K562 (cell line): Measurements from ENCODE around the gene MDM4. TPM values are rescaled to one million over a fixed set of nuclear protein-coding genes. Genes with fewer than 3 reads are reported as not detected.

ENCODE experiments used
- THRAP3 ChIP-seq: fragments of 450-650 bp; IDR thresholded peaks from 2 replicates; pipeline ENCODE4 v1.6.1; 2016; ENCODE audit warnings: mild to moderate bottlenecking, inconsistent platforms, borderline replicate concordance
- TSHZ1 ChIP-seq: fragments of 250-450 bp; sonication (Bioruptor Pico); IDR thresholded peaks from 2 replicates; pipeline ENCODE4 v1.4.0; 2020; ENCODE audit warnings: mild to moderate bottlenecking, moderate library complexity
- polyA plus RNA-seq, 8 experiments: library from polyadenylated mRNA; depleted of rRNA in 4 of 8; stranded (reverse) in 5 of 8; unstranded in 3 of 8; fragments of >200 nt; fragmentation: Nextera tagmentation in 2 of 8; fragmentation: Illumina TruSeq in 1 of 8; extraction: Ambion mirVana in 2 of 8; extraction: Trizol in 1 of 8; gene quantifications; 2 replicates each; pipeline versions ENCODE4 v1.2.1 to v1.2.3, GENCODE V29; 2011 to 2014; ENCODE audit warnings: inconsistent platforms in 1 of 8, missing spikeins in 1 of 8
- total RNA-seq, 7 experiments: library from RNA; depleted of rRNA in 6 of 7; stranded (reverse); fragments of >200 nt in 6 of 7; fragmentation: Illumina TruSeq in 2 of 7; extraction: Trizol in 2 of 7; gene quantifications; 2 replicates each; pipeline versions ENCODE4 v1.2.1 to v1.2.3, GENCODE V29; 2011 to 2021; ENCODE audit warnings: low replicate concordance in 1 of 7
- TF ChIP-seq, protein P1 (sequence below), 2 experiments: fragments of 450-650 bp; IDR thresholded peaks; 2 replicates each; pipeline ENCODE4 v1.6.1; 2016; ENCODE audit warnings: mild to moderate bottlenecking in 2 of 2, borderline replicate concordance in 1 of 2, low read depth in 1 of 2, moderate library complexity in 1 of 2
- TF ChIP-seq, protein P2 (sequence below): sonication (generic); formaldehyde crosslinking; IDR thresholded peaks from 2 replicates; pipeline ENCODE4 v1.8.0; 2022; ENCODE audit warnings: mild to moderate bottlenecking, missing genetic modification reagents, borderline replicate concordance
- TF ChIP-seq, protein P3 (sequence below): IDR thresholded peaks from 2 replicates; pipeline ENCODE4 v1.6.1; 2011; ENCODE audit not compliant: insufficient read length; ENCODE audit errors: extremely low read depth

MDM4 gene
- total and polyA plus RNA-seq, 9 of the 15 experiments (the other 6 are each of a cell fraction or from before 2014, with no cell fraction given) = 3.3 to 61.7 (median 21.2) TPM

GRCh38 chr1:204528677-204529076, 12.5 kb downstream of the MDM4 start (continued):
- TF ChIP-seq, protein P1, sequence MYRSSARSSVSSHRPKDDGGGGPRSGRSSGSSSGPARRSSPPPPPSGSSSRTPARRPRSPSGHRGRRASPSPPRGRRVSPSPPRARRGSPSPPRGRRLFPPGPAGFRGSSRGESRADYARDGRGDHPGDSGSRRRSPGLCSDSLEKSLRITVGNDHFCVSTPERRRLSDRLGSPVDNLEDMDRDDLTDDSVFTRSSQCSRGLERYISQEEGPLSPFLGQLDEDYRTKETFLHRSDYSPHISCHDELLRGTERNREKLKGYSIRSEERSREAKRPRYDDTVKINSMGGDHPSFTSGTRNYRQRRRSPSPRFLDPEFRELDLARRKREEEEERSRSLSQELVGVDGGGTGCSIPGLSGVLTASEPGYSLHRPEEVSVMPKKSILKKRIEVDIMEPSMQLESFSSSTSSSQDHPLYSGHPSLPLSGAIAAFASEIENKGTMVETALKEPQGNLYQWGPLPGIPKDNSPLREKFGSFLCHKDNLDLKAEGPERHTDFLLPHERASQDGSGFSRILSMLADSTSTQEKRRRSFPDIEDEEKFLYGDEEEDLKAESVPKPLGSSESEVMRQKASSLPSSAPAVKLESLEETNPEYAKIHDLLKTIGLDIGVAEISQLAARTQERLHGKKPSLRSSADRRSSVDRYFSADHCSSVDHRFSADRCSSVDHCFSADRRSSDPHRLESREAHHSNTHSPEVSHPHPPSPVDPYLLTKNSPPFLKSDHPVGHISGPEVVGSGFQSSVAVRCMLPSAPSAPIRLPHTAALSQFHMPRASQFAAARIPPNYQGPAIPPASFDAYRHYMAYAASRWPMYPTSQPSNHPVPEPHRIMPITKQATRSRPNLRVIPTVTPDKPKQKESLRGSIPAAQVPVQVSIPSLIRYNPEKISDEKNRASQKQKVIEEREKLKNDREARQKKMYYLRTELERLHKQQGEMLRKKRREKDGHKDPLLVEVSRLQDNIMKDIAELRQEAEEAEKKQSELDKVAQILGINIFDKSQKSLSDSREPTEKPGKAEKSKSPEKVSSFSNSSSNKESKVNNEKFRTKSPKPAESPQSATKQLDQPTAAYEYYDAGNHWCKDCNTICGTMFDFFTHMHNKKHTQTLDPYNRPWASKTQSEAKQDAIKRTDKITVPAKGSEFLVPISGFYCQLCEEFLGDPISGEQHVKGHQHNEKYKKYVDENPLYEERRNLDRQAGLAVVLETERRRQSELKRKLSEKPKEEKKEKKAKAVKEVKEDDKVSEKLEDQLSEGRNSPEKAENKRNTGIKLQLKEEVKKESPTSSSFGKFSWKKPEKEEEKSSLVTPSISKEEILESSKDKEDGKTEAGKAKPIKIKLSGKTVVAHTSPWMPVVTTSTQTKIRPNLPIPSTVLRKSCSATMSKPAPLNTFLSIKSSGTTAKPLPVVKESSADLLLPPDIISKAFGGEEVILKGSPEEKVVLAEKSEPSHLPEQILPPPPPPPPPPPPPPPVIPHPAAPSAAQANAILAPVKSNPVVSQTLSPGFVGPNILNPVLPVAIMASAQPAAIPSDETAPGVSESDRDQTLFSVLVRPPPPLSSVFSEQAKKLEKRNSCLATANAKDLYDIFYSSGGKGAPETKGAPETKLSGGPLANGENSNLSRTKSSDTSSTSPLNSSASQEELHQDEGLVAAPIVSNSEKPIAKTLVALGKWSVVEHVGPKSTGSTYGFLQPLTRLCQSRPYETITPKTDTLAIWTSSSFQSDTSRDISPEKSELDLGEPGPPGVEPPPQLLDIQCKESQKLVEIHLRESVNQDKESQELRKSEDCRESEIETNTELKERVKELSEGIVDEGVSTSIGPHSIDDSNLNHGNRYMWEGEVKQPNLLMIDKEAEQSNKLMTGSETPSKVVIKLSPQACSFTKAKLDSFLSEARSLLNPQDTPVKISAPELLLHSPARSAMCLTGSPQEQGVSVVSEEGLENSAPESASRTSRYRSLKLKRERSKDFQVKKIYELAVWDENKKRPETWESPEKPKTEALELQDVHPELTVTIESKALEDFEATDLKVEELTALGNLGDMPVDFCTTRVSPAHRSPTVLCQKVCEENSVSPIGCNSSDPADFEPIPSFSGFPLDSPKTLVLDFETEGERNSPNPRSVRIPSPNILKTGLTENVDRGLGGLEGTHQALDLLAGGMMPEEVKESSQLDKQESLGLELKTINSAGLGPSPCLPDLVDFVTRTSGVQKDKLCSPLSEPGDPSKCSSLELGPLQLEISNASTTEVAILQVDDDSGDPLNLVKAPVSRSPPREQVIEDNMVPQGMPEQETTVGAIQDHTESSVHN (IDR thresholded peaks at IDR 0.05; ENCODE audit: borderline replicate concordance in 1 of 2, low read depth in 1 of 2) = no peak
- TF ChIP-seq, protein P2, sequence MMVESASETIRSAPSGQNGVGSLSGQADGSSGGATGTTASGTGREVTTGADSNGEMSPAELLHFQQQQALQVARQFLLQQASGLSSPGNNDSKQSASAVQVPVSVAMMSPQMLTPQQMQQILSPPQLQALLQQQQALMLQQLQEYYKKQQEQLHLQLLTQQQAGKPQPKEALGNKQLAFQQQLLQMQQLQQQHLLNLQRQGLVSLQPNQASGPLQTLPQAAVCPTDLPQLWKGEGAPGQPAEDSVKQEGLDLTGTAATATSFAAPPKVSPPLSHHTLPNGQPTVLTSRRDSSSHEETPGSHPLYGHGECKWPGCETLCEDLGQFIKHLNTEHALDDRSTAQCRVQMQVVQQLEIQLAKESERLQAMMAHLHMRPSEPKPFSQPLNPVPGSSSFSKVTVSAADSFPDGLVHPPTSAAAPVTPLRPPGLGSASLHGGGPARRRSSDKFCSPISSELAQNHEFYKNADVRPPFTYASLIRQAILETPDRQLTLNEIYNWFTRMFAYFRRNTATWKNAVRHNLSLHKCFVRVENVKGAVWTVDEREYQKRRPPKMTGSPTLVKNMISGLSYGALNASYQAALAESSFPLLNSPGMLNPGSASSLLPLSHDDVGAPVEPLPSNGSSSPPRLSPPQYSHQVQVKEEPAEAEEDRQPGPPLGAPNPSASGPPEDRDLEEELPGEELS (CRISPR knock-in tag) = no peak
- no peak for TF ChIP-seq THRAP3
- no peak for TF ChIP-seq TSHZ1 (CRISPR knock-in tag)
- TF ChIP-seq, protein P3, sequence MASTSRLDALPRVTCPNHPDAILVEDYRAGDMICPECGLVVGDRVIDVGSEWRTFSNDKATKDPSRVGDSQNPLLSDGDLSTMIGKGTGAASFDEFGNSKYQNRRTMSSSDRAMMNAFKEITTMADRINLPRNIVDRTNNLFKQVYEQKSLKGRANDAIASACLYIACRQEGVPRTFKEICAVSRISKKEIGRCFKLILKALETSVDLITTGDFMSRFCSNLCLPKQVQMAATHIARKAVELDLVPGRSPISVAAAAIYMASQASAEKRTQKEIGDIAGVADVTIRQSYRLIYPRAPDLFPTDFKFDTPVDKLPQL = no peak
